Progenitor cell of endocrine pancreas (in vitro differentiated cells): Measurements from ENCODE around the gene CCDC167. TPM values are rescaled to one million over a fixed set of nuclear protein-coding genes. Genes with fewer than 3 reads are reported as not detected.

Experiments used
- DNase-seq: peaks from one replicate; pipeline ENCODE4 v3.0.0; 2021; ENCODE audit warnings: low spot score; ENCODE audit not compliant: unreplicated experiment
- H3K27ac Mint-ChIP-seq: 2 replicates; pipeline ENCODE4 v1.8.0; 2021; ENCODE audit warnings: mild to moderate bottlenecking, moderate library complexity, mixed read lengths
- H3K27me3 Mint-ChIP-seq: 2 replicates; pipeline ENCODE4 v1.8.0; 2021; ENCODE audit warnings: mixed read lengths
- H3K36me3 Mint-ChIP-seq: 2 replicates; pipeline ENCODE4 v1.8.0; 2022; ENCODE audit warnings: mixed read lengths; ENCODE audit not compliant: insufficient read depth
- H3K4me1 Mint-ChIP-seq: 2 replicates; pipeline ENCODE4 v1.8.0; 2021; ENCODE audit warnings: low read depth, mixed read lengths
- H3K4me3 Mint-ChIP-seq: 2 replicates; pipeline ENCODE4 v1.8.0; 2021; ENCODE audit warnings: low read depth, mild to moderate bottlenecking, moderate library complexity, mixed read lengths
- H3K9me3 Mint-ChIP-seq: 2 replicates; pipeline ENCODE4 v1.8.0; 2021; ENCODE audit warnings: low read depth, mixed read lengths
- CTCF ChIP-seq: fragments of 200-600 bp; sonication (generic); IDR thresholded peaks from one replicate; pipeline ENCODE4 v1.5.0; 2021; ENCODE audit warnings: antibody characterized with exemption, mild to moderate bottlenecking; ENCODE audit not compliant: unreplicated experiment
- total RNA-seq: library from RNA; stranded (reverse); gene quantifications from 2 replicates; pipeline ENCODE4 v1.2.1, GENCODE V29; 2021

CCDC167 gene
- total RNA-seq, 1 donor from 2014 or later: 44.9 TPM

- peaks cover 59% of the 10 kb centered on the region for H3K27me3 Mint-ChIP-seq
Observed at GRCh38 chr6:37514837-37515236, 15.1 kb upstream of the CCDC167 start.

GRCh38 chr6:37514321-37514771 lies 14.7 kb upstream of the CCDC167 start:
- H3K27me3 Mint-ChIP-seq: peaks cover 61% of the 10 kb centered on the region
- H3K4me1 Mint-ChIP-seq: peaks cover 36% of the 10 kb centered on the region
- no peak overlapping the region for H3K4me3 Mint-ChIP-seq
- H3K27ac Mint-ChIP-seq: no peak overlapping the region
- DNase-seq: no peak
- peaks cover 4% of the 10 kb centered on the region for H3K9me3 Mint-ChIP-seq
- H3K36me3 Mint-ChIP-seq: no peaks in the 10 kb centered on the region
- no peak for TF ChIP-seq CTCF

More at GRCh38 chr6:37514837-37515236, 15.1 kb upstream of the CCDC167 start:
- H3K27ac Mint-ChIP-seq: peak overlapping the region; percentile 81
- peaks cover 5% of the 10 kb centered on the region for H3K9me3 Mint-ChIP-seq
- DNase-seq: no peak
- H3K4me3 Mint-ChIP-seq: no peak overlapping the region
- peaks cover 36% of the 10 kb centered on the region for H3K4me1 Mint-ChIP-seq
- no peak for TF ChIP-seq CTCF
- no peaks in the 10 kb centered on the region for H3K36me3 Mint-ChIP-seq

GRCh38 chr6:37513576-37513975 lies 13.9 kb upstream of the CCDC167 start:
- peaks cover 36% of the 10 kb centered on the region for H3K4me1 Mint-ChIP-seq
- H3K27ac Mint-ChIP-seq: no peak overlapping the region
- no peaks in the 10 kb centered on the region for H3K9me3 Mint-ChIP-seq
- no peaks in the 10 kb centered on the region for H3K36me3 Mint-ChIP-seq
- no peak for TF ChIP-seq CTCF
- H3K27me3 Mint-ChIP-seq: peaks cover 54% of the 10 kb centered on the region
- DNase-seq: no peak
- no peak overlapping the region for H3K4me3 Mint-ChIP-seq

- no peak for TF ChIP-seq CTCF
- peaks cover 4% of the 10 kb centered on the region for H3K9me3 Mint-ChIP-seq
- H3K36me3 Mint-ChIP-seq: no peaks in the 10 kb centered on the region
- H3K4me3 Mint-ChIP-seq: no peak overlapping the region
- no peak overlapping the region for H3K27ac Mint-ChIP-seq
- H3K4me1 Mint-ChIP-seq: peaks cover 40% of the 10 kb centered on the region
- no peak for DNase-seq
- peaks cover 51% of the 10 kb centered on the region for H3K27me3 Mint-ChIP-seq
Observed at GRCh38 chr6:37513155-37513554, 13.5 kb upstream of the CCDC167 start.

- peak overlapping the region; percentile 65 for H3K27ac Mint-ChIP-seq
- peaks cover 43% of the 10 kb centered on the region for H3K4me1 Mint-ChIP-seq
Observed at GRCh38 chr6:37512400-37513011, 12.8 kb upstream of the CCDC167 start.

More at GRCh38 chr6:37512400-37513011, 12.8 kb upstream of the CCDC167 start:
- Mint-ChIP-seq H3K9me3 (peaks cover 4% of the 10 kb centered on the region), H3K4me3 (peak overlapping the region; percentile 4), H3K27me3 (peaks cover 49% of the 10 kb centered on the region), H3K36me3 (no peaks in the 10 kb centered on the region)
- no peak for TF ChIP-seq CTCF
- no peak for DNase-seq
